ENCODE data around the gene SLC6A3. TPM values are rescaled to one million over a fixed set of nuclear protein-coding genes. Genes with fewer than 3 reads are reported as not detected.

SLC6A3 gene
- total and polyA plus RNA-seq, 2 of the 13 experiments (the other 11 are each of a cell fraction or from before 2014, with no cell fraction given): 0.01 TPM; not detected in 1

DNA sequence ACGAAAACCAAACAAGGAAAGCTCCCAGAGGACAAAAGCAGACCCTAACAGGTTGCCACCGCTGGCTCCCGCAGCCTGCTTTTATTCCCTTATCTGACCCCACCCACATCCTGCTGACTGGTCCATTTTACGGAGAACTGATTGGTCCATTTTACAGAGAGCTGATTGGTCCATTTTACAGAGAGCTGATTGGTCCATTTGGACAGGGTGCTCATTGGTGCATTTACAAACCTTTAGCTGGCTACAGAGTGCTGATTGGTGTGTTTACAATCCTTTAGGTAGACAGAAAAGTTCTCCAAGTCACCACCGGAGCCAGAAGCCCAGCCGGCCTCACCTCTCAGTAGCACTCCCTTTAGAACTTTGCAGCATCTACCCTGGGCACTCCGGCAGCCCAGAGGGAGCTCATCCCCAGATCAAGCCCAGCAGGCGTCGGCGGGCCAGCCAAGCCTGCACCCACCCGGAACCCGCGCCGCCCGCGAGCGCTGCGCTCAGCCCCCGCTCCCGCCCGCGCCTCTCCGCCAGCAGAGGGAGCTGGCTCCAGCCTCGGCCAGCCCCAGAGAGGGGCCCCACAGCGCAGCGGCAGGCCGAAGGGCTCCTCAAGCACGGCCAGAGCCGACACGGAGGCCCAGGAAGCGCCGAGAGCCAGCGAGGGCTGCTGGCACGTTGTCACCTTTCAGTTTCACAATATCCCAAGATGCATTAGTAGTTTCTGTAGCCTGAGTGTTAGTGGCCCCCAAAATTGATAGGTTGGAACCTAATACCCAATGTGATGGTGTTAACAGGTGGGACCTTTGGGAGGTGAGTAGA, 65.0 kb downstream of the SLC6A3 start (continued):
- TF ChIP-seq, protein P1, sequence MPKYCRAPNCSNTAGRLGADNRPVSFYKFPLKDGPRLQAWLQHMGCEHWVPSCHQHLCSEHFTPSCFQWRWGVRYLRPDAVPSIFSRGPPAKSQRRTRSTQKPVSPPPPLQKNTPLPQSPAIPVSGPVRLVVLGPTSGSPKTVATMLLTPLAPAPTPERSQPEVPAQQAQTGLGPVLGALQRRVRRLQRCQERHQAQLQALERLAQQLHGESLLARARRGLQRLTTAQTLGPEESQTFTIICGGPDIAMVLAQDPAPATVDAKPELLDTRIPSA (CRISPR knock-in tag; IDR thresholded peaks at IDR 0.05; ENCODE audit: borderline replicate concordance): no peak
- TF ChIP-seq ZSCAN25 (CRISPR knock-in tag; IDR thresholded peaks at IDR 0.05) (0 out of 2 replicates have a peak, but pooled peaks have one; percentile 21), ZMYM4 (CRISPR knock-in tag; IDR thresholded peaks at IDR 0.05) (no peak), CHCHD3 (CRISPR knock-in tag; IDR thresholded peaks at IDR 0.05) (no peak), ZBTB33 (CRISPR knock-in tag; IDR thresholded peaks at IDR 0.05) (peak; percentile 98), ZNF543 (CRISPR knock-in tag; IDR thresholded peaks at IDR 0.05) (no peak), STAT6 (CRISPR knock-in tag; IDR thresholded peaks at IDR 0.05; ENCODE audit: borderline replicate concordance) (no peak), KDM5B (CRISPR knock-in tag; IDR thresholded peaks at IDR 0.05; ENCODE audit: borderline replicate concordance) (peak; percentile 37; the same call in 1 of the 2 replicates), ZBTB7A (CRISPR knock-in tag; IDR thresholded peaks at IDR 0.05) (no peak), ZNF407 (CRISPR knock-in tag; IDR thresholded peaks at IDR 0.05; ENCODE audit: not compliant biosample characterization) (peak; percentile 65), RFX3 (CRISPR knock-in tag; IDR thresholded peaks at IDR 0.05) (no peak), ZNF205 (CRISPR knock-in tag; IDR thresholded peaks at IDR 0.05) (no peak; the same call in 1 of the 2 replicates)
- TF ChIP-seq, protein P2, sequence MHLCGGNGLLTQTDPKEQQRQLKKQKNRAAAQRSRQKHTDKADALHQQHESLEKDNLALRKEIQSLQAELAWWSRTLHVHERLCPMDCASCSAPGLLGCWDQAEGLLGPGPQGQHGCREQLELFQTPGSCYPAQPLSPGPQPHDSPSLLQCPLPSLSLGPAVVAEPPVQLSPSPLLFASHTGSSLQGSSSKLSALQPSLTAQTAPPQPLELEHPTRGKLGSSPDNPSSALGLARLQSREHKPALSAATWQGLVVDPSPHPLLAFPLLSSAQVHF (CRISPR knock-in tag; IDR thresholded peaks at IDR 0.05): no peak
